Hepatocyte (in vitro differentiated cells): ENCODE measurements around the gene PSMD12.

Experiments used
- CTCF ChIP-seq: fragments of 200-600 bp; sonication (generic); IDR thresholded peaks from 2 replicates; pipeline ENCODE4 v1.5.1; 2016; ENCODE audit warnings: antibody characterized with exemption, mild to moderate bottlenecking; ENCODE audit not compliant: poor library complexity
- EZH2 ChIP-seq: fragments of 200-600 bp; sonication (generic); IDR thresholded peaks from 2 replicates; pipeline ENCODE4 v1.6.1; 2016; ENCODE audit warnings: antibody characterized with exemption, mild to moderate bottlenecking, borderline replicate concordance
- EZH2phosphoT487 ChIP-seq: fragments of 200-600 bp; sonication (generic); IDR thresholded peaks from one replicate; pipeline ENCODE4 v1.6.1; 2018; ENCODE audit warnings: antibody characterized with exemption, mild to moderate bottlenecking, low read depth, moderate library complexity; ENCODE audit not compliant: unreplicated experiment, severe bottlenecking

GRCh38 chr17:67293251-67294203 lies 72.8 kb downstream of the PSMD12 start:
- peak; percentile 63 for TF ChIP-seq CTCF
- TF ChIP-seq EZH2, result no peak
- TF ChIP-seq EZH2phosphoT487, result no peak
